Fibroblast of pulmonary artery (primary cell): ENCODE results near the gene ATP6V0C.
"Not testable (repeated sequence)": the region's sequence is repeated elsewhere in the genome, so short reads cannot be mapped to it uniquely, and the experiment has no call there.

Experiments used
- DNase-seq: peaks from one replicate; pipeline ENCODE4 v3.0.0-alpha.2; 2010; ENCODE audit warnings: low read depth
- H3K4me3 ChIP-seq: replicated peaks from 2 replicates; pipeline ENCODE4 v1.5.1; 2011; ENCODE audit warnings: low read depth, mild to moderate bottlenecking, control low read depth, low read length, moderate library complexity
- TF ChIP-seq, protein P1 (sequence below): IDR thresholded peaks from 2 replicates; pipeline ENCODE4 v1.5.1; 2011; ENCODE audit warnings: mild to moderate bottlenecking, control low read depth, low read length, inconsistent platforms; ENCODE audit errors: missing control alignments

The ATP6V0C gene

DNA sequence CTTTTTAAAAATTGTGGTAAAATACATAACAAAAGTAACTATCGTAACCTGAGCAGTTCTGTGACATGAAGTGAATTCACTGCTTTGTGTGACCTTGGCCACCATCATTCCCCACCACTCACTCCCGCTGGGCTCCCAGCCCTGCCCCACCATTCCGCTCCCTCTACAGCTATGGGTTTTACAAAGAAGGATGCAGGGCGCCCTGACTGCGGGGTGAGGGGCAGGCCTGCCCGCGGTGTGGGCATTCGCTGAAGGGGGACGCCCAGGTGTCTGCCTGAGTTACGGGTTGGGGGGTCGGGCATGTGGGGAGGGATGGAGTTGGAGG is 17.6 kb downstream of the ATP6V0C start, which contains the start of gene CEMP1:
Gene CEMP1 (minus strand): TSS at position 38 of the 325 bp plus-strand sequence. CDS start 335 bp downstream, outside the sequence.
- TF ChIP-seq, protein P1, sequence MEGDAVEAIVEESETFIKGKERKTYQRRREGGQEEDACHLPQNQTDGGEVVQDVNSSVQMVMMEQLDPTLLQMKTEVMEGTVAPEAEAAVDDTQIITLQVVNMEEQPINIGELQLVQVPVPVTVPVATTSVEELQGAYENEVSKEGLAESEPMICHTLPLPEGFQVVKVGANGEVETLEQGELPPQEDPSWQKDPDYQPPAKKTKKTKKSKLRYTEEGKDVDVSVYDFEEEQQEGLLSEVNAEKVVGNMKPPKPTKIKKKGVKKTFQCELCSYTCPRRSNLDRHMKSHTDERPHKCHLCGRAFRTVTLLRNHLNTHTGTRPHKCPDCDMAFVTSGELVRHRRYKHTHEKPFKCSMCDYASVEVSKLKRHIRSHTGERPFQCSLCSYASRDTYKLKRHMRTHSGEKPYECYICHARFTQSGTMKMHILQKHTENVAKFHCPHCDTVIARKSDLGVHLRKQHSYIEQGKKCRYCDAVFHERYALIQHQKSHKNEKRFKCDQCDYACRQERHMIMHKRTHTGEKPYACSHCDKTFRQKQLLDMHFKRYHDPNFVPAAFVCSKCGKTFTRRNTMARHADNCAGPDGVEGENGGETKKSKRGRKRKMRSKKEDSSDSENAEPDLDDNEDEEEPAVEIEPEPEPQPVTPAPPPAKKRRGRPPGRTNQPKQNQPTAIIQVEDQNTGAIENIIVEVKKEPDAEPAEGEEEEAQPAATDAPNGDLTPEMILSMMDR = no peak
- H3K4me3 ChIP-seq = peak within 1 kb of the TSS; percentile 65
- DNase-seq = no peak

DNA sequence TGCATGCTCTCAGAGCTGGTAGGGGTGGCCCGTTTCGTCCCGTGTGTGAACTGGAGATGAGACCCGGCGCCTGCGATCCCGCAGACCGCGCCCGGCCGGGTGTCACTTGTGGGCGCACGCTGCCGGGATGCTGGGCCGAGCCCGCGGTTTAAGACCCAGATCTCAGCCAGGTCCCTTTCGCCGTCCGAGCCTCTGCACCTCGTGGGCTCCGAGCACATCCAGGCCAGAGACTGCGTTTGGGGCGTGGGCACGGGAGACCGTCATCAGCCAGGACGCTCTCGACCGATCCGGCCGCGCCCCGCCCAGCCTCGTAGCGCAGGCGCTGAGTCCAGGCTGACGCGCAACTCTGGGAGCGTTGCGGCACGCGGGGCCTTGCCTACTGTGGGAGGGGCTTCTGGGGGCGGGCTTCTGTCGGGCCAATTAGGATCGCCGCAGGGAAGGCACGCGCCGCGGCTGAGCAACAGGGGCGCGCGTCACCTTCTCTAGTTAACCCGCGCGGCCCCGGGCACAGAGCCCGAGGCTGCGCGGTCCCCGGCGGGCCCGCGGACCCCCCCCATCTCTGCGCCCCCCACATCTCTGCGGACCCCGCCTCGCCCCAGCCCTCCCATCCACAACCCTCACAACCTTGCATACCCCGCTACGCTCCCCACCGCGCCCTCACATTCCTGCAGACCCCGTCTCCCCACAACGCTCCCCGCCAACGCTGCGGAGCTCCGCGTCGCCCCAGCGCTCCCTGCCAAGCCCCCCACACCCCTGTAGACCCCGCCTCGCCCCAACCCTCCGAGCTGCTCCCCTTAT is 18.1 kb downstream of the ATP6V0C start:
- TF ChIP-seq, protein P1 = no peak
- peak overlapping the region; percentile 65 for H3K4me3 ChIP-seq
- peak; percentile 97 for DNase-seq

DNA sequence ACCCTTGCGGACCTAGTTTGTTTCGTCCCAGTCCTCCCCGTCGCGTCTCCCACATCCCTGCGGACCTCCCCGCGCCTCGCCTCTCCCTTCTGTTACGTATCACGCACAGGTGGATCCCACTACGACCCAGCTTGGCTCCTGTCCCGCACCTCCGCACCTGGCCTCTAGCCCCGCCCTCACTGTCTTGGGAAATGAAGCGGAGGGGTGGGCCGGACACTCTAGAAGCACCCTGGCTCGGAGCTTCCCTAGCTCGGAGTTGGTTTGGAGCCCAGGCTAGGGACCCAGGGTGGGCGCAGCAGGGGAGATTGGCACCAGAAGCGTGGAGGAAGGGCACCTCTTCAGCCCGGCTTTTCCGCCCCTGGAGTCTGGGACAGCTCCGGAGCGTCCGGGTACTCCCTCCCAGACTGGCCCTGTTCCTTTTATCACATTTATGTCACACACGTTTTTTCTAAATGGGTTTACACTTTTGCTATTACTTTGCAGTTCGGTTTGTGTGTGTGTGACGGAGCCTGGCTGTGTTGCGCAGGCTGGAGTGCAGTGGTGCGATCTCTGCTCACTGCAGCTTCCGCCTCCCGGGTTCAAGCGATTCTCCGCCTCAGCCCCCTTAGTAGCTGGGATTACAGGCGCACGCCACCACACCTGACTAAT is 18.9 kb downstream of the ATP6V0C start:
- TF ChIP-seq, protein P1 = no peak
- DNase-seq = peak; percentile 53
- peak overlapping the region; percentile 65 for H3K4me3 ChIP-seq

DNA sequence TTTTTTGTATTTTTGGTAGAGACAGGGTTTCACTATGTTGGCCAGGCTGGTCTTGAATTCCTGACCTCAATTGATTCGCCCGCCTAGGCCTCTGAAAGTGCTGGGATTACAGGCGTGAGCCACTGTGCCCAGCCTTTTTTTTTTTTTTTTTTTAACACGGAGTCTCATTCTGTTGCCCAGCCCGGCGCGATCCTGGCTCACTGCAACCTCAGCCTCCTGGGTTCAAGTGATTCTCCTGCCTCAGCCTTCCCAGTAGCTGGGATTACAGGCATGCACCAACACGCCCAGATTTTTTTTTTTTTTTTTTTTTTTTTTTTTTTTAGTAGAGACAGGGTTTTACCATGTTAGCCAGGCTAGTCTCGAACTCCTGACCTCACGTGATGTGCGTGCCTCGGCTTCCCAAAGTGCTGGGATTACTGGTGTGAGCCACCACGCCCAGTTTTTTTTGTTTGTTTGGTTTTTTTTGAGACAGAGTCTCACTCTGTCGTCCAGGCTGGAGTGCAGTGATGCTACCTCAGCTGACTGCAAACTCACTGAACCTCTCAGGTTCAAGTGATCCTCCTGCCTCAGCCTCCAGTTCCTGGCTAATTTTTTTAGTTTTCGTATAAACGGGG is 19.5 kb downstream of the ATP6V0C start:
- DNase-seq = not testable (repeated sequence)
- H3K4me3 ChIP-seq = peak overlapping the region; percentile 65

DNA sequence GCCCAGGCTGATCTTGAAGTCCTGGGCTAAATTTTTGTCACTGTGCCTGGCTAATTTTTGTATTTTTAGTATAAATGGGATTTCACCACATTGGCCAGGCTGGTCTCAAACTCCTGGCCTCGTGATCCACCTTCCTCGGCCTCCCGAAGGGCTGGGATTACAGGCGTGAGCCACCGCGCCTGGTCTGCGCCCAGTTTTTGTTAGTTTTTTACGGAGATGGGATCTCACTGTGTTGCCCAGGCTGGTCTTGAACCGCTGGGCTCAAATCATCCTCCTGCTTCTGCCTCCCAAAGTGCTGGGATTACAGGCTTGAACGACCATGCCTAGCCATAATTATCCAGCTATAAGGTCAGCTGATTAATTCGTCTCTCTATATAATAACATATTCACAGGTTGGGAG is 20.2 kb downstream of the ATP6V0C start:
- no peak overlapping the region for H3K4me3 ChIP-seq
- TF ChIP-seq, protein P1 = no peak
- no peak for DNase-seq

DNA sequence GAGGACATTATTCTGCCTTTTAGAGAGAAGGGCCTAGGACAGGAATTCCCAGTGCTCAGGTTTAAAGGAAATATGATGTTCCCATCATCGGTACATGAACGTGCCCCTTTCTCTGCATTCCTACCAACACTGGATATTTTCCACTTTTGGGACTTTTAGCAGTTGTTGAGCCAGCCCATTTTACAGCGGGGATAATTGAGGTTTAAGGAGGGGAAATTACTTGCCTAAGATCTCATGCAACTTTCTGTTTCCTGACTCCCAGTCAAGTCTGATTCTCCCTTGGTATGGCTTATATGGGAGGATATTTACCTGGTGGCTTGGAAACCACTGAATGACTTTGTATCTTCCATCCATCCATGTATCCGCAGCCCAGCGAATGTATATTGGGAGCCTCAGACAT is 20.6 kb downstream of the ATP6V0C start:
- not testable (repeated sequence) for H3K4me3 ChIP-seq, DNase-seq

DNA sequence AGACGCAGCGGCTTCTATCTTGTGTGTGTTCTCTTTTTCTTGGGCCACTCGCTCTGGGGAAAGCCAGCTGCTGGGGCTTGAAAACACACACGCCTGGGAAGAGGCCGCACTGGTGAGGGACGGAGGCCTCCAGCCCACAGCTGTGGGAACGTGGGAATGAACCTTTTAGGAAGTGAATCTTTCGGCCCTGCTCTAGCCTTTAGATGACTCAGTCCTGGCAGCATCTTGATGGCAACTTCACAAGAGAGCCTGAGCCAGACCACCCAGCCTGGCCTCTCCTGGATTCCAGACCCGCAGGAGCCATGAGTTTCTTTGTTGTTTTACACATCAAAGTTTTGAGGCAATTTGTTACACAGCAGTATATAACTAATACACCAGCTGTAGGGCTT is 21.9 kb downstream of the ATP6V0C start:
- H3K4me3 ChIP-seq = no peak overlapping the region
- peak; percentile 70 for DNase-seq
- TF ChIP-seq, protein P1 = no peak
